SK-N-SH (cell line): Measurements from ENCODE around the gene SPANXD.
"Not testable (repeated sequence)": the region's sequence is repeated elsewhere in the genome, so short reads cannot be mapped to it uniquely, and the experiment has no call there.

ENCODE experiments used
- RAD21 ChIP-seq: IDR thresholded peaks from 2 replicates; pipeline ENCODE4 v1.6.1; 2012; ENCODE audit warnings: mild to moderate bottlenecking, low read length
- TF ChIP-seq, protein P1 (sequence below): fragments of 200-600 bp; sonication (generic); IDR thresholded peaks from 2 replicates; pipeline ENCODE4 v1.6.1; 2017; ENCODE audit warnings: antibody characterized with exemption, mild to moderate bottlenecking, moderate library complexity
- TF ChIP-seq, protein P2 (sequence below): IDR thresholded peaks from 2 replicates; pipeline ENCODE4 v1.4.0; 2012; ENCODE audit warnings: low read depth

DNA sequence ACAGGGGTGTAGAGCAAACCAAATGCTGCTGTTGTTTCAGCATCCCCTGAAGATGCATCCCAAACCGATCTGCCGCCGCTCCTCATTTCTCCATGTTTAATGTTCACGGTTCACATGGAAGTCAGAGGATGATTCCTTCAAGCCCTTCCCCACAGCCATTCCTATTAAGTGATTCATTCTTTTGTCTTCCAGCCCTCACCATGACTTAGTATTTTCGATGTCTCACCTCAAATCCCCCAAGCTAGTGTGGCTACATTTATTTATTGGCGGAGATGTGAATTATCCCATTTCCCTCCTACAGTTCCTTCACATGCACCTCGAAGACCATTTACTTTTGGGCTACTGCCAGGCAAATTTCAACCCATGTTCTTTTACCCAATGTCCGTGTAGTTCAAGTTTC is at the start of gene SPANXD:
- TF ChIP-seq, protein P1, sequence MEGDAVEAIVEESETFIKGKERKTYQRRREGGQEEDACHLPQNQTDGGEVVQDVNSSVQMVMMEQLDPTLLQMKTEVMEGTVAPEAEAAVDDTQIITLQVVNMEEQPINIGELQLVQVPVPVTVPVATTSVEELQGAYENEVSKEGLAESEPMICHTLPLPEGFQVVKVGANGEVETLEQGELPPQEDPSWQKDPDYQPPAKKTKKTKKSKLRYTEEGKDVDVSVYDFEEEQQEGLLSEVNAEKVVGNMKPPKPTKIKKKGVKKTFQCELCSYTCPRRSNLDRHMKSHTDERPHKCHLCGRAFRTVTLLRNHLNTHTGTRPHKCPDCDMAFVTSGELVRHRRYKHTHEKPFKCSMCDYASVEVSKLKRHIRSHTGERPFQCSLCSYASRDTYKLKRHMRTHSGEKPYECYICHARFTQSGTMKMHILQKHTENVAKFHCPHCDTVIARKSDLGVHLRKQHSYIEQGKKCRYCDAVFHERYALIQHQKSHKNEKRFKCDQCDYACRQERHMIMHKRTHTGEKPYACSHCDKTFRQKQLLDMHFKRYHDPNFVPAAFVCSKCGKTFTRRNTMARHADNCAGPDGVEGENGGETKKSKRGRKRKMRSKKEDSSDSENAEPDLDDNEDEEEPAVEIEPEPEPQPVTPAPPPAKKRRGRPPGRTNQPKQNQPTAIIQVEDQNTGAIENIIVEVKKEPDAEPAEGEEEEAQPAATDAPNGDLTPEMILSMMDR, result not testable (repeated sequence)
- TF ChIP-seq RAD21, result not testable (repeated sequence)
- TF ChIP-seq, protein P2, sequence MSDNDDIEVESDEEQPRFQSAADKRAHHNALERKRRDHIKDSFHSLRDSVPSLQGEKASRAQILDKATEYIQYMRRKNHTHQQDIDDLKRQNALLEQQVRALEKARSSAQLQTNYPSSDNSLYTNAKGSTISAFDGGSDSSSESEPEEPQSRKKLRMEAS, result not testable (repeated sequence)
